Cardiac muscle cell (in vitro differentiated cells and primary cell): Measurements from ENCODE around the gene ULK1. TPM values are rescaled to one million over a fixed set of nuclear protein-coding genes. Genes with fewer than 3 reads are reported as not detected.

Source experiments
- DNase-seq, 2 donors: peaks; one replicate each; pipeline versions ENCODE4 v3.0.0 to v3.0.0-alpha.2; 2010 to 2017; ENCODE audit warnings: low read depth in 1 of 2, low spot score in 1 of 2
- H3K27ac ChIP-seq: fragments of 200-600 bp; sonication (generic); 2 replicates; pipeline ENCODE4 v1.5.1; 2016
- H3K27me3 ChIP-seq: fragments of 200-600 bp; sonication (generic); 2 replicates; pipeline ENCODE4 v1.6.0; 2016; ENCODE audit warnings: control low read depth
- H3K36me3 ChIP-seq: fragments of 200-600 bp; sonication (generic); 2 replicates; pipeline ENCODE4 v1.5.1; 2016; ENCODE audit warnings: control low read depth
- H3K4me1 ChIP-seq: fragments of 200-600 bp; sonication (generic); 2 replicates; pipeline ENCODE4 v1.8.1; 2017; ENCODE audit warnings: low read depth, mild to moderate bottlenecking, mixed run types
- H3K4me3 ChIP-seq: fragments of 200-600 bp; sonication (generic); 2 replicates; pipeline ENCODE4 v1.5.1; 2016; ENCODE audit warnings: mild to moderate bottlenecking
- H3K9me3 ChIP-seq: fragments of 200-600 bp; sonication (generic); 2 replicates; pipeline ENCODE4 v1.5.1; 2017; ENCODE audit warnings: low read depth, mild to moderate bottlenecking, control low read depth
- polyA plus RNA-seq: library from polyadenylated mRNA; unstranded; fragments of >200 nt; fragmentation: Nextera tagmentation; extraction: Ambion mirVana; gene quantifications from 2 replicates; pipeline ENCODE4 v1.2.1, GENCODE V29; 2016
- total RNA-seq: library from RNA; depleted of rRNA; stranded (reverse); fragments of >200 nt; gene quantifications from 2 replicates; pipeline ENCODE4 v1.2.3, GENCODE V29; 2016
- TF ChIP-seq, protein P1 (sequence below): IDR thresholded peaks from 2 replicates; pipeline ENCODE4 v1.5.1; 2012; ENCODE audit warnings: low read depth, mild to moderate bottlenecking, low read length

ULK1 gene
- total and polyA plus RNA-seq, 2 experiments from 2014 or later = 14.2 to 27.6 TPM

DNA sequence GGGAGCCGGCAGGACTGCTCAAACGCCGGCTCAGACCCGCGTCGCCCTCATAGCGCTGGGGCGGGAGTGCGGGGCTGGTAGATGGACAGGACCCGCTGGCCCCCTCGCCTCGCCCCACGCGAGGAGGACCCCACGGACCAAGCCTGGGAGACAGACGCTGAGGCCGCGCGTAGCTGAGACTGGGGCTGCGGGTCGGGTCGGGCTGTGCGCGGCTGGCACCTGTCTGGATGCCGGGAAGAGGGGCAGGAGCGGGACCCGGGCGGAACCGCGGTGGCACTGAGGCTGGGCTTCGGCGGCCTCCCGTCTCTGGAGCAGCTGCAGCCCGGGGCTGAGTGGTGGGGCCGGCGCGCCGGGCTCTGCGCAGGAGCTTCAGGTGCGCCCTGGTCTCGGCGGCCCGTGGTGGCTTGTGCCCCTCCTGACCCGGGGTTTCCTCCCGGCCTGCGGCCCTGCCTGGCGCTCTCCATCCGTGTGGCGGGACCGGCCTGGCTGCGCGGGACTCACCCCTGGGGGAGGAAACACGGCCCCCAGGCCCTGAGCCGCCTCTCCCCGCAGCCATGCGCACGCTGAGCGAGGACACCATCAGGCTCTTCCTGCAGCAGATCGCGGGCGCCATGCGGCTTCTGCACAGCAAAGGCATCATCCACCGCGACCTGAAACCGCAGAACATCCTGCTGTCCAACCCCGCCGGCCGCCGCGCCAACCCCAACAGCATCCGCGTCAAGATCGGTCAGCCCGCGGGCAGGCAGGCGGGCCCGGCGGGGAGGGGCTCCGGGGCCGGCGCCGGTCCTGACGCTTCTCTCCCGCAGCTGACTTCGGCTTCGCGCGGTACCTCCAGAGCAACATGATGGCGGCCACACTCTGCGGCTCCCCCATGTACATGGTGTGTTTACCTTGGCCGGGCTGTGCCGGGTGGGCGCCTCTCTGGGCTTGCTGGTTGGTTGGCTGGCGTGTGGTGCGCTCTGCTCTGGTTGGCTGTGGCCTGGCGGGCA is 14.0 kb downstream of the ULK1 start:
- TF ChIP-seq, protein P1, sequence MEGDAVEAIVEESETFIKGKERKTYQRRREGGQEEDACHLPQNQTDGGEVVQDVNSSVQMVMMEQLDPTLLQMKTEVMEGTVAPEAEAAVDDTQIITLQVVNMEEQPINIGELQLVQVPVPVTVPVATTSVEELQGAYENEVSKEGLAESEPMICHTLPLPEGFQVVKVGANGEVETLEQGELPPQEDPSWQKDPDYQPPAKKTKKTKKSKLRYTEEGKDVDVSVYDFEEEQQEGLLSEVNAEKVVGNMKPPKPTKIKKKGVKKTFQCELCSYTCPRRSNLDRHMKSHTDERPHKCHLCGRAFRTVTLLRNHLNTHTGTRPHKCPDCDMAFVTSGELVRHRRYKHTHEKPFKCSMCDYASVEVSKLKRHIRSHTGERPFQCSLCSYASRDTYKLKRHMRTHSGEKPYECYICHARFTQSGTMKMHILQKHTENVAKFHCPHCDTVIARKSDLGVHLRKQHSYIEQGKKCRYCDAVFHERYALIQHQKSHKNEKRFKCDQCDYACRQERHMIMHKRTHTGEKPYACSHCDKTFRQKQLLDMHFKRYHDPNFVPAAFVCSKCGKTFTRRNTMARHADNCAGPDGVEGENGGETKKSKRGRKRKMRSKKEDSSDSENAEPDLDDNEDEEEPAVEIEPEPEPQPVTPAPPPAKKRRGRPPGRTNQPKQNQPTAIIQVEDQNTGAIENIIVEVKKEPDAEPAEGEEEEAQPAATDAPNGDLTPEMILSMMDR = no peak
- Histone ChIP-seq H3K4me1 (no peaks in the 10 kb centered on the region), H3K27me3 (no peaks in the 10 kb centered on the region), H3K27ac (no peak overlapping the region), H3K9me3 (no peaks in the 10 kb centered on the region), H3K4me3 (no peak overlapping the region), H3K36me3 (peaks cover 6% of the 10 kb centered on the region)
- DNase-seq = no peak

DNA sequence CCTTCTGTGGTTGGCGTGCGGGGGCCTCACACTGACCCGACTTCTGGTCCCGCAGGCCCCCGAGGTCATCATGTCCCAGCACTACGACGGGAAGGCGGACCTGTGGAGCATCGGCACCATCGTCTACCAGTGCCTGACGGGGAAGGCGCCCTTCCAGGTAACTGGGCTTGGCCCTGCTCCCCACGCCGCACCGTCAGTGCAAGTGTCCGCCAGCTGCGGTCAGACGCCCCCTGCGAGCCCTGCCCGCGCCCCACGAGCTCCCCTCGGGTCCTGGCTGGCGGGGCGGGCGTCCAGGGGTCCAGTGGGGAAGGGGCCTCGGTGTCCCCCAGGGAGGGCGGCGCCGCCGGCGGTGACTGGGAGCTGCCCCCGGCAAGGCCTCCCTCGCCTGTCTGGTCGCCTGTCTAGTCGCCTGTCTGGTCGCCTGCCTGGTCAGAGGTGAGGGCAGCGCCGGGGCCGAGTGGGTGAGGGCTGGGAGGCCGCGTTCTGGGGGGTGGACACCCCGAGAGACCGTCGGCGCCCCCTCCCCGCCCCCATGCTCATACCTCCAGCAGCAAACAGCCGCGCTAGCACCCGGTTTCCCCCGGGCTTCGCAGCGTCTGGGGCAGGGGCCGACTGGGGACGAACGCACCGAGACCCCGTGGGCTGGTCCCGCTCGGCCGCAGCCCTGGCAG is 14.8 kb downstream of the ULK1 start:
- Histone ChIP-seq H3K4me3 (no peak overlapping the region), H3K27me3 (no peaks in the 10 kb centered on the region), H3K27ac (no peak overlapping the region), H3K36me3 (peaks cover 7% of the 10 kb centered on the region), H3K4me1 (no peaks in the 10 kb centered on the region), H3K9me3 (no peaks in the 10 kb centered on the region)
- DNase-seq = no peak
- TF ChIP-seq, protein P1 = no peak

DNA sequence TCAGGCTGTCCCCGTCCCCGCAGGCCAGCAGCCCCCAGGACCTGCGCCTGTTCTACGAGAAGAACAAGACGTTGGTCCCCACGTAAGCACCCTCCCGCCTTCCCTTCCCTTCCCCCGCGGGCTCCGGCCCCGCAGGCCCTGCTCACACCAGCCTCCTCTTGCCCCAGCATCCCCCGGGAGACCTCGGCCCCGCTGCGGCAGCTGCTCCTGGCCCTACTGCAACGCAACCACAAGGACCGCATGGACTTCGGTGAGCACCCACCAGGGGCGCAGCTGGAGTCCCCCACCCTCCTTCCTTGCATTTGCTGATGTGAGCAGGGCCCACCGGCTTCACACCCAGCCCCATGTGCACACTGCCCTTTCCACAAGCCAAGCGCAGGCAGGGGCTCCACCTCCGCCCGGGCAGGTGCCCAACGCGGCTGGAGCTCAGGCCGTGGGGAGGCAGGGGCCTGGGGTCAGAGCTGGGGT is 15.4 kb downstream of the ULK1 start:
- H3K4me1 ChIP-seq = no peaks in the 10 kb centered on the region
- H3K9me3 ChIP-seq = no peaks in the 10 kb centered on the region
- no peak for DNase-seq
- TF ChIP-seq, protein P1 = no peak
- no peaks in the 10 kb centered on the region for H3K27me3 ChIP-seq
- H3K4me3 ChIP-seq = no peak overlapping the region
- H3K27ac ChIP-seq = no peak overlapping the region
- H3K36me3 ChIP-seq = peaks cover 12% of the 10 kb centered on the region

DNA sequence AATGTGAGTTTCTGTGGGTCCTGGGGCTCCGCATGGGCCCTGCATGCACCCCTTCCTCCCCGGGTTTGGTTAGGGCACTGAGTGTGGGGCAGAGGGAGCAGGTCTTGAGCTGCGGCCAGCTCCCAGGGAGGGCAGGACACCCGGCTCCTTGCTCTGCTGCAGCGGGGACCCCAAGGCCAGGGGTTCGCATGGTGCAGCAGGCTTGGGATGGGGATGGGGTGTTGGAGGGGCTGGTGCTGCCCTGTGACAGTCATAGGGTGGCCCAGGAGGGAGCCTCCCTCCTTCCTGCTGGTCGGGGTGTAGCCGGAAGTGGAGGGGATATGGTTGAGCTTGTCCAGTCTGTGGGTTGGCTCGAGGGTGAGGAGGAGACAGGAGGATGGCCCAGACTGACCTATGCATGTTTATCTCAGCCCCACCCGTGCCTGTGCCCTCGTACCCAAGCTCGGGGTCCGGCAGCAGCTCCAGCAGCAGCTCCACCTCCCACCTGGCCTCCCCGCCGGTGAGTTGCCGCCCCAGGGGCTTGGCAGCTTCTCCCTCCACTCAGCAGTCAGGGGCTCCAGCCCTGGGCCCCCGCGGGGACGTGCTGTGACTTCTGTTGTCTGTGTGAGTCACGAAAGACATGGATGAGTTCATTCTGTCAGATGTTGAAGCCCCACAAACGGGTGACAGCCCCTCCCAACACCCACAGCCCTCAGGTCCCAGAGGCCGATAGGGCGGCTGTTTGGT is 16.0 kb downstream of the ULK1 start:
- TF ChIP-seq, protein P1 = no peak
- H3K36me3 ChIP-seq = peaks cover 17% of the 10 kb centered on the region
- no peak overlapping the region for H3K4me3 ChIP-seq
- H3K4me1 ChIP-seq = no peaks in the 10 kb centered on the region
- H3K27ac ChIP-seq = no peak overlapping the region
- no peaks in the 10 kb centered on the region for H3K9me3 ChIP-seq
- no peaks in the 10 kb centered on the region for H3K27me3 ChIP-seq
- no peak for DNase-seq

DNA sequence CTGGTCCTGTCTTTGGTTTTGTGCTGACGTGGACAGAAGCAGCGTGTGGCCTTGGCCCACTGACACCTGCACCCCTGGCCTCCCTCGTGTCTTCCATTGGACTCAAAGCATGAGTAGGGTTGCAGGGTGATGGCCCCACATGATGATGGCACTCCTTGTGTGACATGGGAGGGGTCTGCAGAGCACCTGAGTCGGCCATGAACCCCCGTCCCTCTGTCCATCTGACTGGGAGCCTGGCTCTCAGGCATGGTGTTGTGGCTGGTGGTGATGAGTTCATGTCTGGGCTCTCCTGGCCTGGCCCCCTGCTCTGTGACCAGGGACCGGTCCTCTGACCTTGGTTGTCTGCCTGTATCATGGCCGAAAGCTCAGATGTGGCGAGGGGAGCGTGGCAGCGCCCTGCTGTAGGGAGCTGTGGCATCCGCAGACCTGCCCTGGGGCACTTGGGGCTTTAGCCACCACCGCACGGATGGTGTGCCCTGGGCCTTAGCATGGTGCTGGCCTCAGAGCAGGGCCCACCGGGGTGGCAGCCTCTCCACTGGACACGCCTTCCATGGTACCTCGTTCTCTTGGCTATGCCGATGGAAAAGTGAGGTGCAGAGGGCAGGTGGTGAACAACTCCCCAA is 16.7 kb downstream of the ULK1 start:
- H3K36me3 ChIP-seq = peaks cover 24% of the 10 kb centered on the region
- no peaks in the 10 kb centered on the region for H3K9me3 ChIP-seq
- H3K4me3 ChIP-seq = no peak overlapping the region
- DNase-seq = no peak
- no peaks in the 10 kb centered on the region for H3K27me3 ChIP-seq
- H3K27ac ChIP-seq = no peak overlapping the region
- TF ChIP-seq, protein P1 = no peak
- no peaks in the 10 kb centered on the region for H3K4me1 ChIP-seq
